ENCODE data around the gene NXF1. TPM values are rescaled to one million over a fixed set of nuclear protein-coding genes. Genes with fewer than 3 reads are reported as not detected.

Gene NXF1
- total and polyA plus RNA-seq, 2 of the 13 experiments (the other 11 are each of a cell fraction or from before 2014, with no cell fraction given), result 30.4 to 30.9 TPM

GRCh38 chr11:62791501-62792201 lies 13.6 kb downstream of the NXF1 start, which contains the start of gene TMEM223 (continued):
- TF ChIP-seq TFAP4 (IDR thresholded peaks at IDR 0.05; ENCODE audit: borderline replicate concordance, low read depth), result peak; percentile 41; the same call in 1 of the 2 replicates
- peak; percentile 50; the same call in 1 of the 2 replicates for TF ChIP-seq MEF2D (CRISPR knock-in tag; IDR thresholded peaks at IDR 0.05)
- TF ChIP-seq ZNF333 (CRISPR knock-in tag; IDR thresholded peaks at IDR 0.05; ENCODE audit: borderline replicate concordance), result no peak; the same call in 1 of the 2 replicates
- TF ChIP-seq GTF3A (CRISPR knock-in tag; conservative IDR thresholded peaks at IDR 0.05), result no peak
- TF ChIP-seq CCDC6 (CRISPR knock-in tag; IDR thresholded peaks at IDR 0.05), result peak; percentile 66; the same call in 1 of the 2 replicates
- TF ChIP-seq DMTF1 (CRISPR knock-in tag; IDR thresholded peaks at IDR 0.05), result no peak
- no peak for TF ChIP-seq ZNF878 (CRISPR knock-in tag; IDR thresholded peaks at IDR 0.05)
- TF ChIP-seq BRF2 (CRISPR knock-in tag; IDR thresholded peaks at IDR 0.05), result peak; percentile 34; the same call in 1 of the 2 replicates
- TF ChIP-seq IKZF5 (CRISPR knock-in tag; IDR thresholded peaks at IDR 0.05), result no peak; the same call in 1 of the 2 replicates
- TF ChIP-seq, protein P1, sequence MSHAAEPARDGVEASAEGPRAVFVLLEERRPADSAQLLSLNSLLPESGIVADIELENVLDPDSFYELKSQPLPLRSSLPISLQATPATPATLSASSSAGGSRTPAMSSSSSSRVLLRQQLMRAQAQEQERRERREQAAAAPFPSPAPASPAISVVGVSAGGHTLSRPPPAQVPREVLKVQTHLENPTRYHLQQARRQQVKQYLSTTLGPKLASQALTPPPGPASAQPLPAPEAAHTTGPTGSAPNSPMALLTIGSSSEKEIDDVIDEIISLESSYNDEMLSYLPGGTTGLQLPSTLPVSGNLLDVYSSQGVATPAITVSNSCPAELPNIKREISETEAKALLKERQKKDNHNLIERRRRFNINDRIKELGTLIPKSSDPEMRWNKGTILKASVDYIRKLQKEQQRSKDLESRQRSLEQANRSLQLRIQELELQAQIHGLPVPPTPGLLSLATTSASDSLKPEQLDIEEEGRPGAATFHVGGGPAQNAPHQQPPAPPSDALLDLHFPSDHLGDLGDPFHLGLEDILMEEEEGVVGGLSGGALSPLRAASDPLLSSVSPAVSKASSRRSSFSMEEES (CRISPR knock-in tag; IDR thresholded peaks at IDR 0.05), result peak; percentile 54
- TF ChIP-seq RORA (CRISPR knock-in tag; IDR thresholded peaks at IDR 0.05), result peak; percentile 82; the same call in 1 of the 2 replicates
- TF ChIP-seq NFE2 (CRISPR knock-in tag; IDR thresholded peaks at IDR 0.05), result no peak
- no peak for TF ChIP-seq TOE1 (CRISPR knock-in tag; IDR thresholded peaks at IDR 0.05)
- no peak for TF ChIP-seq TCF7 (IDR thresholded peaks at IDR 0.05; ENCODE audit: low read depth)
- TF ChIP-seq ZIK1 (CRISPR knock-in tag; IDR thresholded peaks at IDR 0.05; ENCODE audit: borderline replicate concordance, low read depth), result peak; percentile 37; the same call in 1 of the 2 replicates
- TF ChIP-seq HIVEP1 (CRISPR knock-in tag; IDR thresholded peaks at IDR 0.05), result peak; percentile 63; the same call in 1 of the 2 replicates
- no peak for TF ChIP-seq ZNF790 (CRISPR knock-in tag; IDR thresholded peaks at IDR 0.05; ENCODE audit: borderline replicate concordance)
- peak; percentile 57; the same call in 1 of the 2 replicates for TF ChIP-seq ZNF317 (CRISPR knock-in tag; IDR thresholded peaks at IDR 0.05)
- peak; percentile 51; the same call in 1 of the 2 replicates for TF ChIP-seq ZNF331 (CRISPR knock-in tag; IDR thresholded peaks at IDR 0.05)
- TF ChIP-seq, protein P2, sequence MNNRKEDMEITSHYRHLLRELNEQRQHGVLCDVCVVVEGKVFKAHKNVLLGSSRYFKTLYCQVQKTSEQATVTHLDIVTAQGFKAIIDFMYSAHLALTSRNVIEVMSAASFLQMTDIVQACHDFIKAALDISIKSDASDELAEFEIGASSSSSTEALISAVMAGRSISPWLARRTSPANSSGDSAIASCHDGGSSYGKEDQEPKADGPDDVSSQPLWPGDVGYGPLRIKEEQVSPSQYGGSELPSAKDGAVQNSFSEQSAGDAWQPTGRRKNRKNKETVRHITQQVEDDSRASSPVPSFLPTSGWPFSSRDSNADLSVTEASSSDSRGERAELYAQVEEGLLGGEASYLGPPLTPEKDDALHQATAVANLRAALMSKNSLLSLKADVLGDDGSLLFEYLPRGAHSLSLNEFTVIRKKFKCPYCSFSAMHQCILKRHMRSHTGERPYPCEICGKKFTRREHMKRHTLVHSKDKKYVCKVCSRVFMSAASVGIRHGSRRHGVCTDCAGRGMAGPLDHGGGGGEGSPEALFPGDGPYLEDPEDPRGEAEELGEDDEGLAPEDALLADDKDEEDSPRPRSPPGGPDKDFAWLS (CRISPR knock-in tag; IDR thresholded peaks at IDR 0.05; ENCODE audit: borderline replicate concordance), result no peak
